Ovary (tissue), 9 donors: ENCODE data around the gene COL5A1. TPM values are rescaled to one million over a fixed set of nuclear protein-coding genes. Genes with fewer than 3 reads are reported as not detected.

Experiments used
- DNase-seq, 5 donors: peaks; one replicate each; pipeline ENCODE4 v3.0.0-alpha.2; 2019 to 2020
- H3K27ac ChIP-seq, 2 donors: fragments of 200-600 bp; one replicate each; pipeline versions ENCODE4 v1.5.1 to v1.8.0; 2019 to 2022
- H3K27me3 ChIP-seq: fragments of 200-600 bp; one replicate; pipeline ENCODE4 v1.8.0; 2022
- H3K36me3 ChIP-seq: fragments of 200-600 bp; sonication (generic); one replicate; pipeline ENCODE4 v1.5.1; 2019
- H3K4me1 ChIP-seq: one replicate; pipeline ENCODE4 v1.8.1; 2013; ENCODE audit warnings: mild to moderate bottlenecking, moderate library complexity; ENCODE audit not compliant: insufficient read depth
- H3K4me3 ChIP-seq: fragments of 200-600 bp; sonication (generic); one replicate; pipeline ENCODE4 v1.5.1; 2017
- H3K9me3 ChIP-seq, 2 donors: fragments of 200-600 bp in 1 of 2; sonication (generic) in 1 of 2; one replicate each; pipeline versions ENCODE4 v1.5.1 to v1.8.1; 2013 to 2019; ENCODE audit warnings: mild to moderate bottlenecking in 1 of 2, moderate library complexity in 1 of 2
- EP300 ChIP-seq: sonication (generic); formaldehyde crosslinking; IDR thresholded peaks from one replicate; pipeline ENCODE4 v1.6.1; 2017; ENCODE audit warnings: antibody characterized with exemption
- POLR2A ChIP-seq: fragments of 450-650 bp; IDR thresholded peaks from one replicate; pipeline ENCODE4 v1.6.1; 2017; ENCODE audit warnings: antibody characterized with exemption, mild to moderate bottlenecking, moderate library complexity
- WGBS, 3 donors: extraction: QIAGEN DNeasy Blood & Tissue Kit in 1 of 3; methylation state at CpG; one replicate each; pipeline versions ENCODE4 v1.1.5 to v1.1.7; 2013 to 2017; 5-methylcytosine and 5-hydroxymethylcytosine counted together
- intact Hi-C, 4 donors: fragments of 100-400 bp; cut with DNase I; formaldehyde crosslinking; loops; one replicate each; pipeline versions ENCODE4 v1.11.0 to v1.15.1; 2022 to 2023
- polyA plus RNA-seq, 2 donors: library from polyadenylated mRNA; stranded (reverse); fragments of 200-250 nt in 1 of 2; fragments of 350-450 nt in 1 of 2; fragmentation: Illumina TruSeq in 1 of 2; extraction: RNeasy Lipid Tissue Mini Kit (QIAGEN cat#74804) in 1 of 2; gene quantifications; one replicate each; pipeline ENCODE4 v1.2.3, GENCODE V29; 2013 to 2014
- total RNA-seq, 7 donors: library from RNA; depleted of rRNA in 2 of 7; stranded (reverse); fragments of >200 nt in 2 of 7; fragmentation: NEBNext Ultra II Directional in 3 of 7; extraction: Animal tissue kit (Norgen Biotek cat#: 25700) in 3 of 7; gene quantifications; one replicate each; pipeline versions ENCODE4 v1.1.0 to v1.2.4, GENCODE V29; 2016 to 2023
- TF ChIP-seq, protein P1 (sequence below), 3 donors: fragments of 450-650 bp in 2 of 3; fragments of 200-600 bp in 1 of 3; IDR thresholded peaks; one replicate each; pipeline versions ENCODE4 v1.5.1 to v1.8.0; 2016 to 2022; ENCODE audit warnings: antibody characterized with exemption in 3 of 3, mild to moderate bottlenecking in 1 of 3
- donor health status: DM: no; HTN: no; CAD: no; lungs with moderate emphysema.
- donor health status: DM: no; HTN: no; CAD: no.
- donor health status: Bipolar disorder and iron deficiency.
- donor health status: DM: yes; HTN: yes; CAD: no.
- donor health status: DM: no; HTN: no; CAD: no.
- donor health status: DM: yes; HTN: yes; CAD: no.

Gene COL5A1
- total and polyA plus RNA-seq, 9 donors: 28.1 to 117 (median 54.6) TPM

DNA sequence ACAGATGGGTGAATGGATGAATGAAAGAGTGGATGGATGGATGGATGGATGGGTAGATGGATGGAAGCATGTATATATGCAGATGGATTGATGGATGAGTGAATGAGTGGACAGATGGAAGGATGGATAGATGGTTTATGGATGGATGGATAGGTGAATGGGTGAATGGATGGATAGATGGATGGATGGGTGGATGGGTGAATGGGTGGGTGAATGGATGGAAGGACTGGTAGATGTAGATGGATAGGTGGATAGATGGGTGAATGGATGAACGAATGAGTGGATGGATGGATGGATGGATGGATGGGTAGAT is 85.1 kb downstream of the COL5A1 start:
- no peaks in the 10 kb centered on the region for H3K36me3 ChIP-seq
- no peaks in the 10 kb centered on the region for H3K27me3 ChIP-seq
- TF ChIP-seq POLR2A: no peak
- intact Hi-C loops: no loop called here
- peaks cover 12% of the 10 kb centered on the region for H3K4me1 ChIP-seq
- H3K9me3 ChIP-seq: no peaks in the 10 kb centered on the region
- H3K27ac ChIP-seq: no peak overlapping the region
- H3K4me3 ChIP-seq: no peak overlapping the region
- WGBS, 3 donors: 85 to 92% (median 90%) methylated on average over 1 of the region's 1 CpG
- DNase-seq: no peak

DNA sequence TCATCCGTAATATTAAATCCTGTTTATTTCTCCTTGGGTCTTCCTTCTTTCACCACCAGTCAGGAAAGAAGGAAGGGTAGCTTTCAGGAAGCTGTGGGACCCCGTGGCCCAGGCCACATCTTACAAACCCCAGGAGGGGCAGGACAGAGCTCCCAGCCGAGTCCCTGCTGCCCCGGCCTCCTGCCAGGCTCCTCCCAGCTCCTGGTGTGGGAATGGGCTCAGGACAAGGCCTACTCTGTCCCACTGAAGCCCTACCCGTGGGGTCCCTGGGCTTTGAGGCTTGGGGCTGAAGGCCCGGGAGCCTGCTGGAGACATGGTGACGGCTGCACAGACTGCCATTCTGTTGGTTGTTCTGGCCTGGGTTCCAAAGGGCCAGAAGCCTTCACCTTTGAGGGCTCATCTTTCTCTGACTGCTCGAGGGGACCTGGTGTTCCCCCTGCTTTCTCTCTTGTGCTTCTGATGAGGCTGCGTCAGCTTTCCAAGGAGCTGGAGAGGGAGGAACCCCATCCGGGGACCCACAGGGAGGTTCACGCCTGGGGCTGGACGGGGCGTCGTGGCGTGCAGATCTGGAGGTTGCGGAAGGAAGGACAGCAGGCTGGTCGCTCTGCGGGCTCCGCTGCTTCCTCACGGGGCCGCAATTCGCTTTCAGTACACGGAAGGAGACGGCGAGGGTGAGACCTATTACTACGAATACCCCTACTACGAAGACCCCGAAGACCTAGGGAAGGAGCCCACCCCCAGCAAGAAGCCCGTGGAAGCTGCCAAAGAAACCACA is 86.6 kb downstream of the COL5A1 start:
- peaks cover 23% of the 10 kb centered on the region for H3K4me1 ChIP-seq
- intact Hi-C loops: no loop called here
- TF ChIP-seq, protein P1, sequence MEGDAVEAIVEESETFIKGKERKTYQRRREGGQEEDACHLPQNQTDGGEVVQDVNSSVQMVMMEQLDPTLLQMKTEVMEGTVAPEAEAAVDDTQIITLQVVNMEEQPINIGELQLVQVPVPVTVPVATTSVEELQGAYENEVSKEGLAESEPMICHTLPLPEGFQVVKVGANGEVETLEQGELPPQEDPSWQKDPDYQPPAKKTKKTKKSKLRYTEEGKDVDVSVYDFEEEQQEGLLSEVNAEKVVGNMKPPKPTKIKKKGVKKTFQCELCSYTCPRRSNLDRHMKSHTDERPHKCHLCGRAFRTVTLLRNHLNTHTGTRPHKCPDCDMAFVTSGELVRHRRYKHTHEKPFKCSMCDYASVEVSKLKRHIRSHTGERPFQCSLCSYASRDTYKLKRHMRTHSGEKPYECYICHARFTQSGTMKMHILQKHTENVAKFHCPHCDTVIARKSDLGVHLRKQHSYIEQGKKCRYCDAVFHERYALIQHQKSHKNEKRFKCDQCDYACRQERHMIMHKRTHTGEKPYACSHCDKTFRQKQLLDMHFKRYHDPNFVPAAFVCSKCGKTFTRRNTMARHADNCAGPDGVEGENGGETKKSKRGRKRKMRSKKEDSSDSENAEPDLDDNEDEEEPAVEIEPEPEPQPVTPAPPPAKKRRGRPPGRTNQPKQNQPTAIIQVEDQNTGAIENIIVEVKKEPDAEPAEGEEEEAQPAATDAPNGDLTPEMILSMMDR (IDR thresholded peaks at IDR 0.05): no peak
- no peak for TF ChIP-seq EP300
- no peak for TF ChIP-seq POLR2A
- no peaks in the 10 kb centered on the region for H3K36me3 ChIP-seq
- 72 to 78% (median 77%) methylated on average over 29 of the region's 29 CpGs for WGBS, 3 donors
- no peak overlapping the region for H3K27ac ChIP-seq
- H3K4me3 ChIP-seq: no peak overlapping the region
- H3K9me3 ChIP-seq: no peaks in the 10 kb centered on the region
- no peaks in the 10 kb centered on the region for H3K27me3 ChIP-seq
- DNase-seq: no peak

GRCh38 chr9:134728801-134729495 is 87.3 kb downstream of the COL5A1 start:
- TF ChIP-seq, protein P1 (IDR thresholded peaks at IDR 0.05): no peak
- no peak for TF ChIP-seq EP300
- TF ChIP-seq POLR2A: no peak
- Histone ChIP-seq H3K4me3 (no peak overlapping the region), H3K36me3 (no peaks in the 10 kb centered on the region), H3K4me1 (peaks cover 30% of the 10 kb centered on the region), H3K27ac (no peak overlapping the region), H3K27me3 (no peaks in the 10 kb centered on the region), H3K9me3 (no peaks in the 10 kb centered on the region)
- intact Hi-C loops: no loop called here
- WGBS, 3 donors: 70 to 83% (median 75%) methylated on average over 28 of the region's 28 CpGs
- no peak for DNase-seq

- no peak for TF ChIP-seq EP300
- TF ChIP-seq, protein P1 (IDR thresholded peaks at IDR 0.05): no peak
- no peak for TF ChIP-seq POLR2A
- intact Hi-C loops: loop anchor here in 1 of 4 donors (10.0 kb wide), 1 partner anchor 555 kb away; no protein-coding TSS in a partner anchor
- Histone ChIP-seq H3K36me3 (no peaks in the 10 kb centered on the region), H3K27ac (peak overlapping the region in 1 of 2 donors; percentile 43), H3K27me3 (no peaks in the 10 kb centered on the region), H3K4me3 (no peak overlapping the region), H3K4me1 (peaks cover 38% of the 10 kb centered on the region), H3K9me3 (no peaks in the 10 kb centered on the region)
- peak in 3 of 5 donors; percentile 48 to 67 (median 62) for DNase-seq
- 35 to 54% (median 44%) methylated on average over 23 of the region's 23 CpGs for WGBS, 3 donors
Measured at GRCh38 chr9:134730011-134730760, 88.6 kb downstream of the COL5A1 start.
